A549 treated with AZD9567 at 1 μM for 4 hours (cell line): Measurements from ENCODE around the gene SERPINH1. TPM values are rescaled to one million over a fixed set of nuclear protein-coding genes. Genes with fewer than 3 reads are reported as not detected.

Source experiments
- total RNA-seq: library from RNA; stranded (reverse); fragments of 200-300 nt; extraction: Qiagen RNA extraction; gene quantifications from 5 replicates; pipeline ENCODE4 v1.2.3, GENCODE V29; 2022; ENCODE audit not compliant: insufficient read depth

SERPINH1 gene
- total RNA-seq, result 57.0 to 87.4 TPM (median 82.4 TPM) in 5 replicates

GRCh38 chr11:75562048-75562835, at the start of gene SERPINH1:
SERPINH1 (plus strand) TSS chr11:75562253; CDS start chr11:75566350, 4,097 bp downstream.

GRCh38 chr11:75525433-75526191, 36.4 kb upstream of the SERPINH1 start, which contains the start of gene GDPD5:
GDPD5 (minus strand) TSS chr11:75525941; CDS start chr11:75477735, 48,206 bp downstream.

Other genes with a start within 250 kb of the SERPINH1 start
- 5.9 to 9.4 TPM (median 7.9 TPM) in 5 replicates for gene ARRB1, start 210.6 kb upstream of the SERPINH1 start, total RNA-seq
- gene RPS3, start 162.7 kb upstream of the SERPINH1 start, total RNA-seq, result 3,077 to 3,646 TPM (median 3,348 TPM) in 5 replicates
- gene KLHL35, start 129.1 kb upstream of the SERPINH1 start, total RNA-seq, result 0.92 to 1.5 TPM (median 1.2 TPM) in 4 of 5 replicates, not detected in the other
- gene GDPD5, start 36.3 kb upstream of the SERPINH1 start, total RNA-seq, result 7.0 to 13.5 TPM (median 12.0 TPM) in 5 replicates
- gene MAP6, start 106.8 kb downstream of the SERPINH1 start, total RNA-seq, result 1.5 to 4.9 TPM (median 1.6 TPM) in 5 replicates
- gene MOGAT2, start 155.6 kb downstream of the SERPINH1 start, total RNA-seq, result not detected in 5 replicates
- 1.4 to 4.0 TPM (median 1.8 TPM) in 5 replicates for gene DGAT2, start 206.5 kb downstream of the SERPINH1 start, total RNA-seq